K562 (cell line): Measurements from ENCODE around the gene ZNRD2. TPM values are rescaled to one million over a fixed set of nuclear protein-coding genes. Genes with fewer than 3 reads are reported as not detected.

Experiments used
- ATF7 ChIP-seq: fragments of 450-650 bp; IDR thresholded peaks from 2 replicates; pipeline ENCODE4 v1.7.1; 2014; ENCODE audit warnings: mild to moderate bottlenecking, moderate library complexity
- CSDE1 ChIP-seq, 2 experiments: fragments of 450-650 bp; IDR thresholded peaks; 2 replicates each; pipeline ENCODE4 v1.6.1; 2016; ENCODE audit warnings: mild to moderate bottlenecking in 1 of 2
- CTBP1 ChIP-seq: fragments of 450-650 bp; IDR thresholded peaks from 2 replicates; pipeline ENCODE4 v1.6.1; 2016; ENCODE audit warnings: borderline replicate concordance
- ELF4 ChIP-seq: fragments of 450-650 bp; formaldehyde crosslinking; IDR thresholded peaks from 2 replicates; pipeline ENCODE4 v1.4.0; 2022; ENCODE audit warnings: missing genetic modification characterization
- ETV5 ChIP-seq: sonication (generic); formaldehyde crosslinking; IDR thresholded peaks from 2 replicates; pipeline ENCODE4 v1.4.0; 2020; ENCODE audit warnings: low read depth, mild to moderate bottlenecking, missing genetic modification reagents
- FOXK1 ChIP-seq: sonication (generic); formaldehyde crosslinking; IDR thresholded peaks from 2 replicates; pipeline ENCODE4 v1.8.0; 2022; ENCODE audit warnings: missing genetic modification reagents, mild to moderate bottlenecking, borderline replicate concordance
- FOXM1 ChIP-seq, 2 experiments: fragments of 450-650 bp in 1 of 2; sonication (generic) in 1 of 2; formaldehyde crosslinking in 1 of 2; IDR thresholded peaks; 2 replicates each; pipeline versions ENCODE4 v1.6.1 to v1.9.0; 2017 to 2022; ENCODE audit warnings: low read depth in 2 of 2, mild to moderate bottlenecking in 2 of 2, missing genetic modification reagents in 1 of 2, moderate library complexity in 1 of 2
- GATAD2A ChIP-seq: fragments of 450-650 bp; IDR thresholded peaks from 2 replicates; pipeline ENCODE4 v1.6.1; 2017
- KDM5B ChIP-seq: fragments of 200-600 bp; sonication (generic); IDR thresholded peaks from 2 replicates; pipeline ENCODE4 v1.6.1; 2012; ENCODE audit warnings: low read depth, mild to moderate bottlenecking, moderate library complexity, low read length, control low read depth, inconsistent platforms; ENCODE audit not compliant: insufficient replicate concordance
- MEIS2 ChIP-seq: fragments of 450-650 bp; IDR thresholded peaks from 2 replicates; pipeline ENCODE4 v1.6.1; 2014; ENCODE audit warnings: mild to moderate bottlenecking; ENCODE audit not compliant: partially characterized antibody
- MYNN ChIP-seq, 2 experiments: sonication (generic); formaldehyde crosslinking in 1 of 2; IDR thresholded peaks; 2 replicates each; pipeline versions ENCODE4 v1.5.0 to v1.6.1; 2016 to 2020; ENCODE audit warnings: antibody characterized with exemption in 1 of 2, missing genetic modification reagents in 1 of 2
- NBN ChIP-seq: fragments of 450-650 bp; IDR thresholded peaks from 2 replicates; pipeline ENCODE4 v1.6.1; 2016; ENCODE audit warnings: low read depth, mild to moderate bottlenecking
- NCOR1 ChIP-seq: fragments of 450-650 bp; IDR thresholded peaks from 2 replicates; pipeline ENCODE4 v1.6.1; 2016; ENCODE audit warnings: mild to moderate bottlenecking, moderate library complexity
- RFX5 ChIP-seq: IDR thresholded peaks from 2 replicates; pipeline ENCODE4 v1.6.1; 2011; ENCODE audit warnings: low read depth, mild to moderate bottlenecking, improper control_type of control experiment, low read length
- SLC30A9 ChIP-seq: fragments of 250-450 bp; sonication (Bioruptor Pico); IDR thresholded peaks from 2 replicates; pipeline ENCODE4 v1.8.0; 2022; ENCODE audit warnings: mild to moderate bottlenecking, moderate library complexity
- TAF9B ChIP-seq: fragments of 450-650 bp; IDR thresholded peaks from 2 replicates; pipeline ENCODE4 v1.6.1; 2018; ENCODE audit warnings: mild to moderate bottlenecking; ENCODE audit not compliant: partially characterized antibody
- ZBED1 ChIP-seq: IDR thresholded peaks from 2 replicates; pipeline ENCODE4 v1.6.1; 2014
- ZNF324 ChIP-seq: fragments of 250-450 bp; sonication (Bioruptor Pico); IDR thresholded peaks from 2 replicates; pipeline ENCODE4 v1.4.0; 2020; ENCODE audit warnings: mild to moderate bottlenecking
- ZNF408 ChIP-seq: fragments of 250-450 bp; sonication (Bioruptor Pico); IDR thresholded peaks from 2 replicates; pipeline ENCODE4 v1.4.0; 2020; ENCODE audit warnings: low read depth, mild to moderate bottlenecking, moderate library complexity
- ZNF717 ChIP-seq: fragments of 250-450 bp; sonication (Bioruptor Pico); IDR thresholded peaks from 2 replicates; pipeline ENCODE4 v1.5.0; 2021
- polyA plus RNA-seq, 8 experiments: library from polyadenylated mRNA; depleted of rRNA in 4 of 8; stranded (reverse) in 5 of 8; unstranded in 3 of 8; fragments of >200 nt; fragmentation: Nextera tagmentation in 2 of 8; fragmentation: Illumina TruSeq in 1 of 8; extraction: Ambion mirVana in 2 of 8; extraction: Trizol in 1 of 8; gene quantifications; 2 replicates each; pipeline versions ENCODE4 v1.2.1 to v1.2.3, GENCODE V29; 2011 to 2014; ENCODE audit warnings: inconsistent platforms in 1 of 8, missing spikeins in 1 of 8
- total RNA-seq, 7 experiments: library from RNA; depleted of rRNA in 6 of 7; stranded (reverse); fragments of >200 nt in 6 of 7; fragmentation: Illumina TruSeq in 2 of 7; extraction: Trizol in 2 of 7; gene quantifications; 2 replicates each; pipeline versions ENCODE4 v1.2.1 to v1.2.3, GENCODE V29; 2011 to 2021; ENCODE audit warnings: low replicate concordance in 1 of 7
- TF ChIP-seq, protein P1 (sequence below): fragments of 450-650 bp; formaldehyde crosslinking; IDR thresholded peaks from 2 replicates; pipeline ENCODE4 v1.4.0; 2020; ENCODE audit warnings: mild to moderate bottlenecking, moderate library complexity
- TF ChIP-seq, protein P2 (sequence below): fragments of 450-650 bp; formaldehyde crosslinking; IDR thresholded peaks from 2 replicates; pipeline ENCODE4 v1.4.0; 2022; ENCODE audit warnings: missing genetic modification characterization
- TF ChIP-seq, protein P3 (sequence below): sonication (generic); formaldehyde crosslinking; IDR thresholded peaks from 2 replicates; pipeline ENCODE4 v1.4.0; 2020; ENCODE audit warnings: mild to moderate bottlenecking, missing genetic modification reagents

Gene ZNRD2
- total and polyA plus RNA-seq, 9 of the 15 experiments (the other 6 are each of a cell fraction or from before 2014, with no cell fraction given): 13.4 to 129 (median 60.4) TPM

DNA sequence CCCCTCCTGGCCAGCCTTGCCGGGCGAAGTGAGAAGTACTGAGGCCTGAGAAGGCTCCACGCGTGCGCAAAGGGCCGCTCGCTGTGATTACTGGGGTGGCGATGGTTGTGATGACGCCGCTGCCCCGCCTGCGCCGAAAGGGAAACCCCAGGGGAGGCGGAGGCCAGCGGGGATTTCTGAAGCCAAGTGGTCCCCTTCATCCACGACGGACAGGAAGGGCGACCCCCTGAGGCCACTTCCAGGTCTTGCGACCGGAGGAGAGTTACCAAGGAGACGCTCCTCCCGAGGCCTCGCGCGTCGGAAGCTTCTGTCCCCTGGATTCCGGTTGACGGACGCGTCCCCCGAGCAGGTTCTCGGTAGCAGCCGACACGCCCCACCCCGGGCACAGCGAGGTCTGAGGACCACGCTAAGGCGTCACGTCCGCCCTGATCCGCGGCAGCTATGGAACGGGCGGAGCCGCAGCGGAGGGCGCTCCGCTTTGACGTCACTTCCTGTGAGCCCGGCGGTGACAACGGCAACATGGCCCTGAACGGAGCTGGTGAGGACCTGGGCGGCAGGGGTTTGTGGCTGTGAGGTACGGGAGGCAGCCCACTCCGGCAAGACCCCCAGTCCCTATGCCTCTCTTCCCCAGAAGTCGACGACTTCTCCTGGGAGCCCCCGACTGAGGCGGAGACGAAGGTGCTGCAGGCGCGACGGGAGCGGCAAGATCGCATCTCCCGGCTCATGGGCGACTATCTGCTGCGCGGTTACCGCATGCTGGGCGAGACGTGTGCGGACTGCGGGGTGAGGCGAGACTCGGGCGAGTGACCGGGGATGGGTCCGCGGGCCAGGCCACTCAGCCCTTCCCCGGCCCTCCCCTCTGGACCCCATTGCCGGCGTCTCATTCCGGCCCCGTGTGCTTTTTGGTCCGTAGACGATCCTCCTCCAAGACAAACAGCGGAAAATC lies at the start of gene ZNRD2 (continued):
- TF ChIP-seq, protein P1, sequence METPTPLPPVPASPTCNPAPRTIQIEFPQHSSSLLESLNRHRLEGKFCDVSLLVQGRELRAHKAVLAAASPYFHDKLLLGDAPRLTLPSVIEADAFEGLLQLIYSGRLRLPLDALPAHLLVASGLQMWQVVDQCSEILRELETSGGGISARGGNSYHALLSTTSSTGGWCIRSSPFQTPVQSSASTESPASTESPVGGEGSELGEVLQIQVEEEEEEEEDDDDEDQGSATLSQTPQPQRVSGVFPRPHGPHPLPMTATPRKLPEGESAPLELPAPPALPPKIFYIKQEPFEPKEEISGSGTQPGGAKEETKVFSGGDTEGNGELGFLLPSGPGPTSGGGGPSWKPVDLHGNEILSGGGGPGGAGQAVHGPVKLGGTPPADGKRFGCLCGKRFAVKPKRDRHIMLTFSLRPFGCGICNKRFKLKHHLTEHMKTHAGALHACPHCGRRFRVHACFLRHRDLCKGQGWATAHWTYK (CRISPR knock-in tag): peak; percentile 84; the same call in 1 of the 2 replicates
- TF ChIP-seq SLC30A9 (CRISPR knock-in tag) (no peak), FOXK1 (CRISPR knock-in tag) (peak; percentile 88), ATF7 (peak; percentile 95), ELF4 (CRISPR knock-in tag) (0 out of 2 replicates have a peak, but pooled peaks have one; percentile 35), MEIS2 (peak; percentile 72), TAF9B (peak; percentile 49), FOXM1 (IDR thresholded peaks at IDR 0.05; ENCODE audit: low read depth) (no peak), FOXM1 (CRISPR knock-in tag; IDR thresholded peaks at IDR 0.05; ENCODE audit: low read depth) (peak; percentile 82; the same call in 1 of the 2 replicates), MYNN (IDR thresholded peaks at IDR 0.05) (0 out of 2 replicates have a peak, but pooled peaks have one; percentile 10), MYNN (CRISPR knock-in tag; IDR thresholded peaks at IDR 0.05) (no peak), ZBED1 (0 out of 2 replicates have a peak, but pooled peaks have one; percentile 45), NBN (peak; percentile 86), CTBP1 (peak; percentile 95), NCOR1 (no peak), GATAD2A (no peak), ZNF408 (CRISPR knock-in tag) (no peak), ETV5 (peak; percentile 98), ZNF717 (CRISPR knock-in tag) (no peak), KDM5B (peak; percentile 62), RFX5 (no peak), ZNF324 (CRISPR knock-in tag) (no peak), CSDE1 (IDR thresholded peaks at IDR 0.05) (peak in 1 of 2 experiments; percentile 77; a peak in 1 of 4 replicates)
- TF ChIP-seq, protein P2, sequence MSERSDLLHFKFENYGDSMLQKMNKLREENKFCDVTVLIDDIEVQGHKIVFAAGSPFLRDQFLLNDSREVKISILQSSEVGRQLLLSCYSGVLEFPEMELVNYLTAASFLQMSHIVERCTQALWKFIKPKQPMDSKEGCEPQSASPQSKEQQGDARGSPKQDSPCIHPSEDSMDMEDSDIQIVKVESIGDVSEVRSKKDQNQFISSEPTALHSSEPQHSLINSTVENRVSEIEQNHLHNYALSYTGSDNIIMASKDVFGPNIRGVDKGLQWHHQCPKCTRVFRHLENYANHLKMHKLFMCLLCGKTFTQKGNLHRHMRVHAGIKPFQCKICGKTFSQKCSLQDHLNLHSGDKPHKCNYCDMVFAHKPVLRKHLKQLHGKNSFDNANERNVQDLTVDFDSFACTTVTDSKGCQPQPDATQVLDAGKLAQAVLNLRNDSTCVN: 0 out of 2 replicates have a peak, but pooled peaks have one; percentile 32
- TF ChIP-seq, protein P3, sequence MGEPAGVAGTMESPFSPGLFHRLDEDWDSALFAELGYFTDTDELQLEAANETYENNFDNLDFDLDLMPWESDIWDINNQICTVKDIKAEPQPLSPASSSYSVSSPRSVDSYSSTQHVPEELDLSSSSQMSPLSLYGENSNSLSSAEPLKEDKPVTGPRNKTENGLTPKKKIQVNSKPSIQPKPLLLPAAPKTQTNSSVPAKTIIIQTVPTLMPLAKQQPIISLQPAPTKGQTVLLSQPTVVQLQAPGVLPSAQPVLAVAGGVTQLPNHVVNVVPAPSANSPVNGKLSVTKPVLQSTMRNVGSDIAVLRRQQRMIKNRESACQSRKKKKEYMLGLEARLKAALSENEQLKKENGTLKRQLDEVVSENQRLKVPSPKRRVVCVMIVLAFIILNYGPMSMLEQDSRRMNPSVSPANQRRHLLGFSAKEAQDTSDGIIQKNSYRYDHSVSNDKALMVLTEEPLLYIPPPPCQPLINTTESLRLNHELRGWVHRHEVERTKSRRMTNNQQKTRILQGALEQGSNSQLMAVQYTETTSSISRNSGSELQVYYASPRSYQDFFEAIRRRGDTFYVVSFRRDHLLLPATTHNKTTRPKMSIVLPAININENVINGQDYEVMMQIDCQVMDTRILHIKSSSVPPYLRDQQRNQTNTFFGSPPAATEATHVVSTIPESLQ (CRISPR knock-in tag): peak; percentile 85
